AG09309 (cell line): Measurements from ENCODE around the gene USP2.

Experiments used
- DNase-seq: peaks from one replicate; pipeline ENCODE4 v3.0.0-alpha.2; 2010; ENCODE audit warnings: low read depth
- H3K4me3 ChIP-seq: 2 replicates; pipeline ENCODE4 v1.5.1; 2011; ENCODE audit warnings: mild to moderate bottlenecking, low read depth, low read length, moderate library complexity; ENCODE audit not compliant: control insufficient read depth
- TF ChIP-seq, protein P1 (sequence below): IDR thresholded peaks from 2 replicates; pipeline ENCODE4 v1.5.1; 2011; ENCODE audit warnings: mild to moderate bottlenecking, low read depth, low read length, inconsistent platforms; ENCODE audit not compliant: insufficient read depth, control insufficient read depth; ENCODE audit errors: missing control alignments

The USP2 gene

GRCh38 chr11:119403021-119403420 lies 21.5 kb upstream of the USP2 start:
- no peak overlapping the region for H3K4me3 ChIP-seq
- DNase-seq: no peak
- TF ChIP-seq, protein P1, sequence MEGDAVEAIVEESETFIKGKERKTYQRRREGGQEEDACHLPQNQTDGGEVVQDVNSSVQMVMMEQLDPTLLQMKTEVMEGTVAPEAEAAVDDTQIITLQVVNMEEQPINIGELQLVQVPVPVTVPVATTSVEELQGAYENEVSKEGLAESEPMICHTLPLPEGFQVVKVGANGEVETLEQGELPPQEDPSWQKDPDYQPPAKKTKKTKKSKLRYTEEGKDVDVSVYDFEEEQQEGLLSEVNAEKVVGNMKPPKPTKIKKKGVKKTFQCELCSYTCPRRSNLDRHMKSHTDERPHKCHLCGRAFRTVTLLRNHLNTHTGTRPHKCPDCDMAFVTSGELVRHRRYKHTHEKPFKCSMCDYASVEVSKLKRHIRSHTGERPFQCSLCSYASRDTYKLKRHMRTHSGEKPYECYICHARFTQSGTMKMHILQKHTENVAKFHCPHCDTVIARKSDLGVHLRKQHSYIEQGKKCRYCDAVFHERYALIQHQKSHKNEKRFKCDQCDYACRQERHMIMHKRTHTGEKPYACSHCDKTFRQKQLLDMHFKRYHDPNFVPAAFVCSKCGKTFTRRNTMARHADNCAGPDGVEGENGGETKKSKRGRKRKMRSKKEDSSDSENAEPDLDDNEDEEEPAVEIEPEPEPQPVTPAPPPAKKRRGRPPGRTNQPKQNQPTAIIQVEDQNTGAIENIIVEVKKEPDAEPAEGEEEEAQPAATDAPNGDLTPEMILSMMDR: no peak

- TF ChIP-seq, protein P1: no peak
- no peak overlapping the region for H3K4me3 ChIP-seq
- no peak for DNase-seq
Measured at GRCh38 chr11:119402470-119402869, 21.0 kb upstream of the USP2 start.

DNA sequence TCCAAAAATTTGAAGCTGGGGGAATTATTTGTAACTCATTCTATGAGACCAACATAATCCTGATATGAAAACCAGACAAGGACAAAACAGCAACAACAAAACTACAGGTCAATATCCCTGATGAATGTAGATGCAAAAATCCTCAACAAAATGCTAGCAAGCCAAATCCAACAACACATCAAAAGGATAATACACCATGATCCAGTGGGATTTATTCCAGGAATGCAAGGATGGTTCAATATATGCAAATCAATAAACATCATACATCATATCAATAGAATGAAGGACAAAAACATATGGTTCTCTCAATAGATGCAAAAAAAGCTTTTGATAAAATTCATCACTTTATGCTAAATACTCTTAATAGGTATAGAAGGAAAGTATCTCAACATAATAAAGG lies 19.4 kb upstream of the USP2 start:
- TF ChIP-seq, protein P1: no peak
- no peak overlapping the region for H3K4me3 ChIP-seq
- DNase-seq: no peak

DNA sequence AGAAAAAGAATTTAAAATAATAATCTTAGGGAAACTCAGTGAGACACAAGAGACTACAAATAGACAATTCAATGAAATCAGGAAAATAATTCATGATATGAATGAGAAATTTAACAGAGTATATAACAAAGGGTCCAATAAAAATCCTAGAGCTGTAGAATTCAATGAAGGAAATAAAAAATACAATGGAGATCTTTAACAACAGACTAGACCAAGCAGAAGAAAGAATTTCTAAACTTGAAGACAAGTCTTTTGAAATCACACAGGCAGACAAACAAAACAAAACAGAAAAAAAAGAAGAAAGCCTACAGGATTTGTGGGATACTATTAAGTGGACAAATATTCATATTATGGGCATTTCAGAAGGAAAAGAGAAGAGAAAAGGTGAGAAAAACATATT lies 16.2 kb upstream of the USP2 start:
- H3K4me3 ChIP-seq: no peak overlapping the region
- no peak for DNase-seq
- TF ChIP-seq, protein P1: no peak

DNA sequence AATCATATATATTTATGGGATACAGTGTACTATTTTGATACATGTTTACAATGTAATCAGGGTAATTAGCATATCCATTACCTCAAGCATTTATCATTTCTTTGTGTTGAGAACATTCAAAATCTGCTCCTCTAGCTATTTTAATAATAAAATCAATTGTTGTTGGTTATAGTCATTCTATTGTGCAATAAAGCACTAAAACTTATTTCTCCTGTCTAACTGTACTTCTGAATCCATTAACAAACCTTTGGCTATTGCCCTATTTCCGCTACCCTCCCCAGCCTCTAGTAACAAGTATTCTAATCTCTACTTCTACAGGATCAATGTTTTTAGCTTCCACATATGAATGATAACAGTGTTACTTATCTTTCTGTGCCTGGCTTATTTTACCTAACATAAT lies 15.3 kb upstream of the USP2 start:
- H3K4me3 ChIP-seq: no peak overlapping the region
- TF ChIP-seq, protein P1: no peak
- DNase-seq: no peak

- TF ChIP-seq, protein P1: no peak
- DNase-seq: no peak
- no peak overlapping the region for H3K4me3 ChIP-seq
Measured at GRCh38 chr11:119391275-119391674, 9.8 kb upstream of the USP2 start.
